Transverse colon (tissue), 4 donors: ENCODE data around the gene OR8G5. TPM values are rescaled to one million over a fixed set of nuclear protein-coding genes. Genes with fewer than 3 reads are reported as not detected.

Experiments
- DNase-seq: peaks from one replicate; pipeline ENCODE4 v3.0.0-alpha.2; 2019
- H3K27ac ChIP-seq, 4 donors: fragments of 200-600 bp; sonication (generic); 2 replicates each; pipeline ENCODE4 v1.5.1; 2016 to 2018; ENCODE audit warnings: inconsistent platforms in 4 of 4
- H3K27me3 ChIP-seq: fragments of 200-600 bp; sonication (generic); 2 replicates; pipeline ENCODE4 v1.5.1; 2017; ENCODE audit warnings: inconsistent platforms
- H3K36me3 ChIP-seq, 4 donors: fragments of 200-600 bp; sonication (generic); 2 replicates each; pipeline ENCODE4 v1.5.1; 2017 to 2019; ENCODE audit warnings: inconsistent platforms in 4 of 4
- H3K4me1 ChIP-seq, 4 donors: fragments of 200-600 bp; sonication (generic); 2 replicates each; pipeline ENCODE4 v1.5.1; 2017 to 2020; ENCODE audit warnings: inconsistent platforms in 4 of 4
- H3K4me3 ChIP-seq, 4 donors: fragments of 200-600 bp; sonication (generic); 1 replicate in 1 of 4; 2 replicates in 3 of 4; pipeline versions ENCODE4 v1.5.1 to v1.6.1; 2017 to 2019; ENCODE audit warnings: inconsistent platforms in 4 of 4
- H3K9me3 ChIP-seq, 2 donors: fragments of 200-600 bp; sonication (generic); 2 replicates each; pipeline ENCODE4 v1.5.1; 2017 to 2019; ENCODE audit warnings: inconsistent platforms in 2 of 2
- EP300 ChIP-seq: sonication (generic); formaldehyde crosslinking; IDR thresholded peaks from one replicate; pipeline ENCODE4 v1.6.1; 2017; ENCODE audit warnings: antibody characterized with exemption, low read depth
- POLR2A ChIP-seq: fragments of 450-650 bp; IDR thresholded peaks from one replicate; pipeline ENCODE4 v1.6.1; 2016; ENCODE audit warnings: antibody characterized with exemption, mild to moderate bottlenecking, moderate library complexity
- POLR2AphosphoS5 ChIP-seq, 3 donors: sonication (generic); formaldehyde crosslinking; IDR thresholded peaks; one replicate each; pipeline ENCODE4 v1.6.1; 2016; ENCODE audit warnings: antibody characterized with exemption in 3 of 3
- WGBS, 2 donors: methylation state at CpG; one replicate each; pipeline ENCODE4 v1.1.5; 2018; ENCODE audit warnings: low coverage in 1 of 2; 5-methylcytosine and 5-hydroxymethylcytosine counted together
- in situ Hi-C, 4 donors: fragments of 200-750 bp; cut with MboI; loops; one replicate each; pipeline versions ENCODE4 v1.15.0 to v1.15.1; 2017; ENCODE audit warnings: low sequenced_read_pairs in 3 of 4, low pct_ligation_motif_present in 1 of 4, low pct_unique_long_range_greater_than_20kb in 1 of 4
- intact Hi-C: fragments of 100-400 bp; cut with DNase I; formaldehyde crosslinking; loops from one replicate; pipeline ENCODE4 v1.15.1; 2023; ENCODE audit warnings: low total_unique reads
- total RNA-seq, 4 donors: library from RNA; depleted of rRNA; stranded (reverse); fragments of >200 nt; gene quantifications; one replicate each; pipeline ENCODE4 v1.1.0, GENCODE V29; 2016
- TF ChIP-seq, protein P1 (sequence below), 5 experiments: fragments of 200-600 bp in 3 of 5; fragments of 450-650 bp in 2 of 5; sonication (generic) in 3 of 5; IDR thresholded peaks; 1 replicate in 2 of 5; 2 replicates in 3 of 5; pipeline ENCODE4 v1.5.1; 2016 to 2017; ENCODE audit warnings: antibody characterized with exemption in 5 of 5, inconsistent platforms in 3 of 5, mild to moderate bottlenecking in 2 of 5, moderate library complexity in 1 of 5

OR8G5 gene
- under 1 TPM in 1 of 4 donors, not detected in 3; 0.41 TPM for total RNA-seq

DNA sequence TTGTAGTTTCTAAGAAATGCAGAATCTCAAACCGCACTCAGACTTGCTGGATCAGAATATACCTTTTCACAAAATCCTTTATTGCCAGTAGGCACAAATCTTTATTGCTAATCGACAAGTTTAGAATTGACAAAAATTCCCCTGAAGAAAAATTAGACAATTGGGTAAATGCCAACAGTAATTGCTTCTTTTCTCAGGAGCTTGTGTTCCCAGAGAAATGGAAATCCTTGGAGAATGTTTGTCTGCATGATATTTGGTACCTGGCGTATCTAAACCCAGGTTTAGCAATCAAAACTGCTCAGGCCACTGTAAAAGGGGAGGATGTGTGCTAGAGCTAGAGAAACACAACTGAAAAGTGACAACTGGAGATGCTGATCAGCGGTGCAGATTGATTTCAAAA, at the start of gene OR8G5:
Gene OR8G5, plus strand, starts transcription at position 301 of the 400 bp plus-strand sequence. CDS start 8,556 bp downstream, outside the sequence.
- DNase-seq = no peak
- no peak within 1 kb of the TSS for H3K27ac ChIP-seq
- in situ Hi-C loops (no loop called here), intact Hi-C loops (no loop called here)
- no peak for TF ChIP-seq EP300
- TF ChIP-seq POLR2AphosphoS5 (IDR thresholded peaks at IDR 0.05) = no peak
- TF ChIP-seq, protein P1, sequence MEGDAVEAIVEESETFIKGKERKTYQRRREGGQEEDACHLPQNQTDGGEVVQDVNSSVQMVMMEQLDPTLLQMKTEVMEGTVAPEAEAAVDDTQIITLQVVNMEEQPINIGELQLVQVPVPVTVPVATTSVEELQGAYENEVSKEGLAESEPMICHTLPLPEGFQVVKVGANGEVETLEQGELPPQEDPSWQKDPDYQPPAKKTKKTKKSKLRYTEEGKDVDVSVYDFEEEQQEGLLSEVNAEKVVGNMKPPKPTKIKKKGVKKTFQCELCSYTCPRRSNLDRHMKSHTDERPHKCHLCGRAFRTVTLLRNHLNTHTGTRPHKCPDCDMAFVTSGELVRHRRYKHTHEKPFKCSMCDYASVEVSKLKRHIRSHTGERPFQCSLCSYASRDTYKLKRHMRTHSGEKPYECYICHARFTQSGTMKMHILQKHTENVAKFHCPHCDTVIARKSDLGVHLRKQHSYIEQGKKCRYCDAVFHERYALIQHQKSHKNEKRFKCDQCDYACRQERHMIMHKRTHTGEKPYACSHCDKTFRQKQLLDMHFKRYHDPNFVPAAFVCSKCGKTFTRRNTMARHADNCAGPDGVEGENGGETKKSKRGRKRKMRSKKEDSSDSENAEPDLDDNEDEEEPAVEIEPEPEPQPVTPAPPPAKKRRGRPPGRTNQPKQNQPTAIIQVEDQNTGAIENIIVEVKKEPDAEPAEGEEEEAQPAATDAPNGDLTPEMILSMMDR (IDR thresholded peaks at IDR 0.05) = no peak
- TF ChIP-seq POLR2A = no peak
- H3K9me3 ChIP-seq = no peaks in the 10 kb centered on the region
- H3K27me3 ChIP-seq = no peaks in the 10 kb centered on the region
- no peak within 1 kb of the TSS for H3K4me3 ChIP-seq
- WGBS, 2 donors = 57 to 85% methylated on average over 4 of the region's 4 CpGs
- no peaks in the 10 kb centered on the region for H3K36me3 ChIP-seq
- H3K4me1 ChIP-seq = no peaks in the 10 kb centered on the region

GRCh38 chr11:124207102-124207792, 48.9 kb upstream of the OR8G5 start:
- intact Hi-C loops = no loop called here
- no peak for TF ChIP-seq POLR2AphosphoS5 (IDR thresholded peaks at IDR 0.05)
- no peak for TF ChIP-seq POLR2A
- TF ChIP-seq, protein P1 (IDR thresholded peaks at IDR 0.05) = no peak
- no peak for TF ChIP-seq EP300
- Histone ChIP-seq H3K9me3 (no peaks in the 10 kb centered on the region), H3K27ac (no peak overlapping the region), H3K36me3 (no peaks in the 10 kb centered on the region), H3K4me3 (no peak overlapping the region), H3K27me3 (no peaks in the 10 kb centered on the region), H3K4me1 (no peaks in the 10 kb centered on the region)
- no peak for DNase-seq
- in situ Hi-C loops = no loop called here
- WGBS, 2 donors = 78 to 82% methylated on average over 5 to 6 of the region's 6 CpGs

GRCh38 chr11:124209824-124210357, 46.3 kb upstream of the OR8G5 start:
- in situ Hi-C loops = no loop called here
- Histone ChIP-seq H3K9me3 (no peaks in the 10 kb centered on the region), H3K36me3 (no peaks in the 10 kb centered on the region), H3K27ac (no peak overlapping the region), H3K4me3 (no peak overlapping the region), H3K27me3 (no peaks in the 10 kb centered on the region), H3K4me1 (no peaks in the 10 kb centered on the region)
- no peak for DNase-seq
- intact Hi-C loops = no loop called here
- WGBS, 2 donors = 80% methylated on average over 1 of the region's 6 CpGs; no CpG with 5 or more reads in 1 of the 2 donors
- no peak for TF ChIP-seq POLR2AphosphoS5 (IDR thresholded peaks at IDR 0.05)
- TF ChIP-seq, protein P1 (IDR thresholded peaks at IDR 0.05) = no peak
- no peak for TF ChIP-seq EP300
- no peak for TF ChIP-seq POLR2A

GRCh38 chr11:124210421-124210820, 45.8 kb upstream of the OR8G5 start:
- DNase-seq = no peak
- no peaks in the 10 kb centered on the region for H3K36me3 ChIP-seq

More at GRCh38 chr11:124210421-124210820, 45.8 kb upstream of the OR8G5 start:
- Histone ChIP-seq H3K4me3 (no peak overlapping the region), H3K27me3 (no peaks in the 10 kb centered on the region), H3K9me3 (no peaks in the 10 kb centered on the region), H3K4me1 (no peaks in the 10 kb centered on the region), H3K27ac (no peak overlapping the region)
- TF ChIP-seq POLR2AphosphoS5 (IDR thresholded peaks at IDR 0.05) (no peak), EP300 (no peak)
- 77% methylated on average over 5 of the region's 5 CpGs; no CpG with 5 or more reads in 1 of the 2 donors for WGBS, 2 donors
- intact Hi-C loops = no loop called here
- in situ Hi-C loops = no loop called here
